NOMO-1 treated with dmso at 0.1 percent for 144 hours (cell line): Measurements from ENCODE around the gene EFNA2.

Source experiments
- DNase-seq: peaks from one replicate; lab custom pipeline; 2025; ENCODE audit not compliant: unreplicated experiment; lab: John Stamatoyannopoulos, UW

EFNA2 gene

DNA sequence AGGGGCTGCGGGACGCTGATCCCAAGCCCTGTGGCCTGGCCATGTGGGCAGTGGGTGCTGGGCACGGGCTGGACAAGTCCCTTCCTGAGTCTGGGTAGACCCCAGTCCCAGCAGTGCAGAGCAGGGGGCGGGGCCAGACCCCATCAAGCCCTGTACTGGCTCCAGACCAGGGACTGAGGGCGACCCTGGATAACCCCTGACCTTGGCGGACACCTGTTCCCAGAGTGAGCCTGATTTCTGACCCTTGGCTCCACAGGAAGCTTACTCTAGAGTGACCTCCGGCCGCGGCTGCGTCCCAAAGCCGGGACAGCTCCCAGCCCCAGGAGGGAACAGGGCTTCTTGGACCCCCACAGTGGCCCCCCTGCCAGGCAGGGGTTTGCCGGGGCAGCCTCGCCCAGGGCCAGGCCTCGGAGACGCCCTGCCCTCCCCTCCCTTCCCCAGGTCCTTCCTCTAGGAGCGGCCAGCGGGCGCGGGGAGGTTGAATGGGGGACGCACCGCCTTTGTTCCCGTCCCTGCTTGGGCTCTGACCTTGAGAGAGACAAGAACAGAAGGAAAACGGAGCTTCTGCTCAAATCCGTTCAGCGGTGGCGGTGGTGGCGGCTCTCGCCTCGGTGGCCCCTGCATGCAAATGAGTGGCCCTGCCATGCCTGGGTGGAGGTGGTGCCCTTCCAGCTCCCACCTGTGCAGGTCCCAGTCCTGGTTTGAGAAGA, 2.3 kb upstream of the EFNA2 start:
- DNase-seq, result no peak

DNA sequence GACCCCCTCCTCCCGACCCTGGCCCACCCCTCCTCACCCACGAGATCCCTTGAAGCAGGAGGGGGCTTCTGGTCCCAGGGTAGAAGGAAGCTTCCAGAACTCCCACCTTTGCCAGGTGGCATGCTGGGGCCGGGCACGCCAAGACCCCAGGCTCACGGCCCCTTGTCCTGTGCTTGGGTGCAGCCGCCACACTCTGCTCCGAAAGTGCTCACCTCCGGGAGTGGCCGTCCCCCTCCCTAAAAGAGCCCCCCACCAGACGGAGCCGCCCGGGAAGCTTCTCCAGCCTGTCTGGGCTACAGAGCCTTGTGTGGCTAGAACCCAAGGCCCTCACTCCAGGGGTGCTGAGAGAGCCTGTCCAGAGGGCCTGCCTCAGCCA, 1.8 kb upstream of the EFNA2 start:
- DNase-seq, result no peak

DNA sequence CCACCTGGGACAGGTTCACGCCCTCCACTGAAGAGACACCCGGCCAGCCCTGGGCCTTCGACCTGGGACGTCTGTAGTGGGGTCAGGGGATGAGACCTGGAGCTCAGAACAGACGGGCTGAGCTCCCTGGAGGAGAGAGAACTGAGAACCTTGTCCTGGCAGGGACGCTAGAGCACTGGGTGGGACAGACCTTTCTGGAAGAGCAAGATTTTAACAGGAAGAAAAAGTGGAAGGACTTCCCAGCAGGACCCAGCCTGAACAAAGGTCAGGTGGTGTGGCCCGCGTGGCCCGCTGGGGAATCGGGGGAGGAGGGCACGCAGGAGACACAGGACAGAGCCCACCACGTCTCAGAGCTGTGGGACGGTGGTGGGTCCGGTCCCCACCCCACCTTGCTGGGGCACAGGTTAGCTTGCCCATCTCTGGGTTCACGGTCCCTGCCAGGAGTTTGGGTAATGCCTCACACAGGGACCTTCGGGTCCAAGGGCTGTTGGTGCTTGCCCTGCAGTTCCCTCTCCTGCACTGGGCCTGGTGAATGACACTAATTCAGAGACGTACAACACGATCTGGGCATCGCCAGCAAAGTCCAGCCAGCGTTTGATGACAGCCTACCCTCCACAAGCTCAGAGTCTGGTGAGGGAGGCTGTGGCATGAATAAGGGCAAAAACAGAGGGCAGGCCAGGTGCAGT, 1.2 kb upstream of the EFNA2 start:
- no peak for DNase-seq

DNA sequence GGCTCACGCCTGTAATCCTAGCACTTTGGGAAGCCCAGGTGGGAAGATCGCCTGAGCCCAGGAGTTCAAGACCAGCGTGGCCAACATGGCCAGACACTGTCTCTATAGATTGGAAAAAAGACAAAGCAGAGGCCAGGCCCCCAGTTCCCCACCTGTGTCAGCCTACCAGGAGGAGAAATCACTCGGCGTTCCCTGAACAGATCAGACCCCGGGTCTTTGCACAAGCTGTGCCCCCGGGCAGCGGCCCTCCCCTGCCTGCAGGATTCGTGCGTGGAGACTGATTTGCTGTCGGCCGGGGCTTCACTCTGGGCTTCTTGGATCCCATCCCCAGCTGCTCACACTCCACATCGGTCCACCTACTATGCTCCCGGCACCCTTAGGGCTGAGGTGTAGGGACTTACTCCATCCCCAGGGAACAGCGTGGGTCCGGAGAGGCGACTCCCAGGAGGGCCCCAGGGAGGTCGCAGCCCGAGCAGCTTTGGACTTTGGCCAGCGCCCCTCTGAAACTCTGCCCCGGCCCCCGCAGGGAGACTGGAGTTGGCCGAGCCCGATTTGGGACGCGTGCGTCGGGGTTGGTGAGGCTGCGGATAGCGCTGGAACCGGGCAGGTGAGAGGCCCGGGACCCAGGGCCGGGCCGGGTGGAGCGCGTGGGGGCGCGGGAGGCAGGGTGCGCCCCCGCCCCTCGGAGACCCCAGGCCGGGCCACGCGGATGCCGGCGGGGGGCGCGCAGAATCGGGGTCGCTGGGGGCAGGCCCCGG, 515 bp upstream of the EFNA2 start:
- no peak for DNase-seq

DNA sequence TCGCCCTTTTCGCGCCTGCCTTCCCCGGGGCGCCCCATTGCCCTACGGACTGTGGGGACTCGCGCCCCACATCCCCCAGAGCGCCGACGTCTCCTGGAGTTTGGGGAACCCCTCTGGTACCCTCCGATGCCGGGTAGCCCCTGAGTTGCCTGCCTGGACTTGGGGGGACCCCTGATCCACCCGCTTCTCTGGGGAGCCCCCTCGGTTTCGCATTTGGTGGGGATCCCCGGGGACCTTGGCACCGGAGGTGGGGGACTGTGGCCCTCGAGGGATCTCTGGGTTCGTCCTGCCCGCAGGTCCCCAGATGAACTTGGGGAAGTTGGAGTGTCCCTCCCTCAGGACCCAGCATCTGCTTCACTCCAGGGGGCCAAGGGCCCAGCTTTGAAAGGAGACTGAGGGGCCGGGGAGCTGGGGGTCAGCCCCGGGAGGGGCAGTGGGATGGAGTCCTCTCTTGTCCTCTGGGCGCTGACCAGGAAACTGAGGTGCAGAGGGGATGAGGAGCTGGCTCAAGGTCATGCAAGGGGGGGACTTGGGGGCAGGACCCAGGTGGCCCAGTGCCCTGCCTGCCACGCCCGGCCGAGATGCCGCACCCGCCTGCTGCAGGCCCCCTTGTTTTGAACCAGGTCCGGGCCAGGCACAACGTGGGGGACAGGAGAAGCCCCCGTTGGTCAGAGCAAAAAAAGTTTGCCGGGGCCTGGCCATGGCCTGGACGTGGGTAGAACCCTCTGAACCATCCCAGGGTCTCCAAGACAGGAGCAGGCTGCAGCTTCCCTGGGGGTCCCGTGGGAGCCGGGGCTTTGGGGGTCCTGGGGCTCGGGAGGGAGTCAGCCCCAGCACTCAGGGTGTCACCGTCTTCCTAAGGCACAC, 1.0 kb downstream of the EFNA2 start:
- DNase-seq, result no peak

DNA sequence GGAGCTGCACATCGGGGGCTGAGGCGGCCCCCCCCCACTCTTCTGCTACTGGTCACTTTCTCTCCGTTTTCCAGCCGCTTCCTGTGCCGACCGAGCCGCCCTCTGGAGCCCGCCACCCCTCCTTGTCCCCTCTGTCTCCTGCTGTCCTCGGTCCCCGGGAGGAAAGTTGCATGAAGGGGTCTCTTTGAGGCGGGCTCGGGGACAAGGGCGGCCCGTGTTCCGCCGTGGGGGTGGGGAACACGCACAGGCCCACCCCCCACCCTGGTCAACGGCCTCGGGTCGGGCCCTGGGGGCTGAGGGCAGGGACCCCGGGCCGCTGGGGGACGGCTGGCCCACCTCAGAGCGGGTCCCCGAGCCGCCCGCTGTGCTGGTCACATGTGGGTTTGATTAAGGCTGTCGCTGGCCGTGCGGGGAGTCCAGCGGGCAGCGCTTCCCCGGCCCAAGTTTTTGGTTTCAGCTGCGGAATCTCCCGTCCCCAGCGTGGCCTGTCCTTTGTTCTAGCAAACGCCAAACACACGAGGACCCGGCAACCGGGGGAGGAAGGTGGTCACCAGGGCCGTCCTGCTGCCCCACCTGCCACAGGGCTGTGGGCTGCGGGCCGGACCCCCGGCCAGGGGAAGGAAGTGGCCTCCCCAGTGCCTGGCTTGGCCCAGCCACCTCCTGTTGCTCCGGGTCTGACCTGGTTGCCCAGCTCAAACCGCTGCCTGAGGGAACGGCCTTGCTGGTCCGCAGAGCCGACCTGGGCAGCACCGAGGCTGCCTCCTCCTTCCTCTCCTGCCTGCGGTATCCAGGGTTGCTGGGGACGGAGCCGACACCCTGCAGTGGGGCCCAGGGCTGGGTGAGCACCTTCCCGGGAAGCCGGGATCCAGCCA, 1.9 kb downstream of the EFNA2 start:
- DNase-seq, result no peak

DNA sequence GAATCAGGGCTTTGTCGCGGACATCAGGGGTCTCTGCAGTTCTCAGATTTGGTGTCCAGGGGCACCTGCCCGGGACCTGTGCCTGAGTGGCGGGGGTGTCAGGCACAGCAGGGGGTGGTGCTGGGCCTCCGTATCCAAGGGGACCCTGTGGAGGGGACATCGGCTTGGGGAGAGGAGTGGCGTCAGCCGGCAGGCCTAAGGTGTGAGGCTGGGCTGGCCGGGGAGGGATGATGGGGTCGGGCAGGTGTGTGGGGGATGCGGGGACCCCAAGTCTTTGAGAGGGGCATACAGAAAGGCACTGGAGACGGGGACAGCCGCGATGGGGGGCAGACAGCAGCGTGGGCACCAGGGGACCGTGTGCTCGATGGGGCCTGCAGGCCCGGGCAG, 2.5 kb downstream of the EFNA2 start:
- DNase-seq, result no peak

DNA sequence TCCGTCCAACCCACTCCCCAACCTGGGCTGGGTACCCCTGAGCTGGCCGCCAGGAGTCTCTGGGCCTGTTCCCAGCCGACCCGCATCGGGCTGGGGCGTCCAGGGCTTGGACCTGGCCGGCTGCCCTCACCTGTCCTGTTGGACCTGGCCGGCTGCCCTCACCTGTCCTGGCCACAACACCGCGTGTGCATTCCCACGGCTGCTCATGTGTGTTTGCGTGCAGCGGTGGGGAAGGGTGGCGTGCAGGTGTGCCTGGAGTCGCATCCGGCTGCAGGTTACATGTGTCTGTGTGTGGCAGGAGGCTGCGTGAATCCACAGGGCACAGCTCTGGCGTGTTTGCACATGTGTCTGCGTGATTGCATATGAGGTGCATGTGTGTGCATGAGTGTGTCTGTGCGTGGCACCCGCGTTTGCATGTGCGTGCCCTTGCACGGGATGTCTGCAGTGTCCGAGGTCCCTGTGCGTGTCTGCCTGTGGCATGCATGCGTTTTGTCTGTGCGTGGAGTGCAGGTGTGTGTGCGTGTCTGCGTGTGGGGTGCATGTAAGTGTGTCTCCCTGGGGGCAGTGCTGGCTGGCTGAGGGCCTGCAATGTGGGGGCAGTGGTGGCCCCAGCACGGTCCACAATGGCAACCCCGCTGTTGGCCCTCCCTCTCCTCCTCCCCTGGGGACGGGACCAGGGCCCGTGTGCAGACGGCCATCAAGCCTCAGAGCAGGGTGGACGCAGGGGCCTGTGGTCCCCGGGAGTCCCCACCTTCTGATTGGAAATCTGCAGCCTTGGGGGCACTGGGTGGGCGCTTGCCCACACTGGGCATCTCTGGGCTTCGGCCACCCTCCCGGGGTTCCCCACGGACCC, 3.4 kb downstream of the EFNA2 start:
- no peak for DNase-seq

DNA sequence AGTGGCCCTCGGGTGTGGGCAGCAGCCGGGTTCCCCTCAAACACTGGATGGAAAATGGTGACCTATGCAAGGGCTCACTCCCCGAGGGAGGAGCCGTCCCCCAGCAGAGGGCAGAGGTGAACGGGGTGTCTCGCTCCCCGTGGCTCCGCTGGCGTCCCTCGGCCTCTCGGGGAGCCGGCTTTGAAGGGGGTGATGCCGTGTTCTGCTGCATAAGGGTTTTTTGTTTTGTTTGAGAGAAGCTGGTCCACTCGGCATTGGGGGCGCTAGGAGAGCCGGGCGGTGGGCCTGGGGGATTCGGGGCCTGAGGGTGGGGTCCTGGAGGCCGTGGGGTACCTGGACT, 4.0 kb downstream of the EFNA2 start:
- DNase-seq, result no peak

DNA sequence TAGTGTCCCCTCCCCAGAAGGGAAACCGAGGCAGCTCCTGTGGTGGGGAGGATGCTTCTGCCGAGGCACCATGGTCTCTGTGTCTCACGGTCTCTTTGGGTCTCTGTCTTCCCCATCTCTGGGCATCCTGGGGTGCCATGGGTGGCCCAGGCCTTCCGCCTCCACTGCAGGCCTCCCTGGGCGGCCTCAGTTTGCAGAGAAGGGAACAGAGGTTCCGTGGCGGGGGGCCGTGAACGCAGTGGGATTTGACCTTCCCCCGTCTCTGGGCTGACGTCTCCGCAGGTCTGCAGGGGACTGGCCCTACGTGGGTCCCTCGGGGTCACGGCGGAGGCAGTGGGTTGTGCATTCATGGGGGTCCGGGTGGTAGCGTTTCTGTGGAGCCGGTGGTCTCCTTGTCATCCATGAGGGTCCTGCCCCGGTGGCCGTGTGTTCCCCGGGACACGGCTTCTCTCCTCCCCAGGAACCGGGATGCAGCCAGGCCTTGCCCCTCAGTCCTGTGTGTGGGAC, 4.6 kb downstream of the EFNA2 start:
- no peak for DNase-seq

DNA sequence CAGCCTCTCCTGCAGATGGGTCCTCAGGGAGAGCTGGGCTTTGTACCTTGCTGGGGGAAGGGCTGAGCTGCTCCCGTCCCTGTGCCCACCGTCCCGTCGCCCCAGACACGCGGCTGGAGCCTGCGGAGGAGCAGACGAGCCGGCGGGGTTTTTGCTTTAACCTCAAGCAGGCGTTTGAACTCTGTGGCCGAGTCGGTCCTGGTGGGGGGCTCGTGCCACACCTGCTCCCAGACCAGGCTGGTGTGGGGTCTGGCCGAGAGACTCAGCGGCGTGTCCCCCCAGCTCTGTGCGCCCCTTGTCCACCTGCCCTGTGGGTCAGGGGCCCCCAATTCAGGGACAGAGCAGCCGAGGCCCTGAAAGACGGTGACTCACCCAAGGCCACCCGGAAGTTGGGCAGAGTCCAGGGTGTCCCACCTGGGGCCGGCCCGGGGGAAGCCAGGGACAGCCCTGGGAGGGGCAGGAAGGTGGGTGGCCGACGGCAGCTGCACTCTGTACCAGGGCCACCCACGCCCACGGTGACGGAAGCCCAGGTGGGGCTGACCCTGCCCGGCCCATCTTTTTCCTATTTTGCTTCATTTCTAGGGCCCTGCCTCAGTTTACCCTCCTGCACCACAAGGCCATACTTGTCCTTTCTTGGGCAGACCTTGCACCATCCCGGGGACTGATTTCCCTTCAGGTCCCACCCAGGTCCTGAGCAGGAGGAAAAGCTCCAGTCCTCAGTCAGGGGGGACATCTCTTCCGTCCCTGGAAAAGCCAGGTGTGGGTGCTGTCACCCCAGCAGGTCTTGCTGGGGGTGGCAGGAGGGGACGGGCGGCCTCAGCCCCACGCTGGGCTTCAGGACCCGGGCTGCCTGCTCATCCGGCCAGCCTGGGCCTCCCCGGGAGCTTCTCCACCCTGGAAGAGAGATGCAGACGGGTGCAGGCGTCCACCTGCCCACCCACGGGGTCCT, 5.3 kb downstream of the EFNA2 start:
- DNase-seq, result no peak

DNA sequence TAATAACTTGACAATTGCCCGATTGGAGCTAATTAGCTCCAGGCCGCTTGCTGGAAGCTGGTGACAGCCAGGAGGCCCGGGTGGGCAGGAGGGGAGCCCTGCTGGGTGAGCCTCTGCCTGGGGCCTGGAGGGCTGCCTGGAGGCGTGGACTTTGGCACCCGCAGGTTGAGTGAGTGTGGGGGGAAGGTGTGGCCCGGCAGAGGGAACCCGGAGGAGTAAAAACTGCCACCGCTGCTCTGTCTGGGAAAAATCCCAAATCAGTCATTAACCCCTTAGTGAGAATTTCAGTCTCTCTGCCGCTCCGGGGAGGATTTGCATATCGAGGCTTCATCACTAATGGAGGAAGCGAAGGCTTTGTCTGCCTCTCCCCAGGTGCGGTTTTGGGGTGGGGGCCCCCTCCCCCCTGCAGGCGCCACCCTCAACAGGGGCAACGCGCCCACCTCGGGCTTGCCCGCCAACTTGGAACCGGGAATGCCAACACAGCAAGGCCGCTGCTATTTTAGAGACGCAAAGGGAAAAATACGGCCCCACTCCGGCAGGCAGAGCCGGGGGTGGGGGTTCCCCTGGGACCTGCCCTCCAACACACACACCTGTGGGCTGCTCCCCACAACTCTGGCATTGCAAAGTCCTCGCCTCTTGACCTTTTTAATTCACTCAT, 6.2 kb downstream of the EFNA2 start:
- no peak for DNase-seq

DNA sequence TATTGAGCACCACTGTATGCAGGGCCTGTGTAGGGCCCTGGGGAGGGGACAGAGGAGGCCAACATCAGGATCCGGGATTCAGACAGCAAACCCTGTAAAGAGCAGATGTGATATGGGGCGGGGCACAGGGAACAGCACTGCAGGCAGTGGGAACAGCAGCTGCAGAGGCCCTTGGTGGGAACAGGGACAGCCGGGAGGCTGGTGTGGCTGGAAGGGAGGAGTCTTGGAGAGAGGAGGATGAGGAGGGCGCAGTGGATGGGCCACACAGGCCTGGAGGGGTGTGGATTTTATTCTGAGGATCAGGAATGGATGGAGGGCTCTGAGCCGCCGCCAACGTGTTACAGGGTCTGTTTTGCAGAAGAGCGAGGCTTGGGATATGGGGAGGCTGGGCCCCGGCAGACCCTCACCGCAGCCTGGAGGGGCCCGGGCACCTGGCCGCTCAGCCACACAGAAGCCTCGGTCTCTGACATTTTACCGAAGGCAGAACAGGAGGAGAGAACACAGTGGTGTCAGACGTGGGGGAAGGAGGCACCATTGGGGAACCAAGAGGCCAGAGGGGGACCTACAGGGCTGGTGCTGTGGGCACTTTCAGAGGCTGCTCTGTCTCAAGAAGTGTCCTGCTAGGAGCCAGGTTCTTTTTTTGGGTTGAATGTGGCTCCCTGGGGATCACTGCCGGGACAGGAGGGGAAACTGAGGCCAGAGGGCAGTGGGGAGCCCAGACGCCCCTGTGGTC, 6.9 kb downstream of the EFNA2 start:
- DNase-seq, result no peak

DNA sequence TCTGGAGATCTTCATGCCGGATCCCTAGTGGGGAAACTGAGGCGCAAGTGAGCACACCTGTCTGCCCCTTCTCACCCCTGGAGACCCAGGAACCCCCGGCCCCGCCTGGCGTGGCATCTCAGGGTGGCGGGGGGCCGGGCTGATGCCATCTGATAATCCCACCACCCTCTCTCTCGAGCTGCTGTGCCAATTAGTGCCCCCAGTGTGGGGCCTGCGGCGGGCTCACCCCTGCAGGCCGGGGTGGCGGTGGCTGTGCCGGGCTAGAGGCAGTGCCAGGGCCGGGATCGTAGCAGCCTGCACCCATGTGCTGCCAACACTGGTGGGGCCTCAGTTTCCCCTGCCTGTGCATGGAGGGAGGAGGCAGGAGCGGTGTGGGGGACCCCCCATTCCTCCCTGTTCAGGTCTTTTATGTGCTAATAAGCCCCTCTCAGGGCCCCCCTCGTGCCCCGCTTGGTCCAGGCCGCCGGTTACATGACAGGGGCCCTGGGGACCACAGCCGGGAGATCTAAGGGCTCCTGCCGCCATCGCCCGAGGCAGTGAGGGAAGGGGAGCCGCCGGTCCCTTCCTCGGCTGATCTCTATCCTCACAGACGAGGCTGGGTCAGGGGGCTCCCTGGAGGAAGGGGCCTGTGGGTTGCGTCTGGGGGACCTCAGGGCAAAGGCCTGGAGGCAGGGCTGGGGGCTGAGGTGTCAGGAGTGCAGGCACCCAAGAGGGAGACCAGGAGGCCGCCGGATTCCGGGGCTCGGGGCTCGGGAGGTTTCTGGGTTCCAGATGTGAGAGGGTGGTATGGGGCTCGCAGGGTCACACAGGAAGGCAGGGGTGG, 8.3 kb downstream of the EFNA2 start:
- DNase-seq, result no peak

DNA sequence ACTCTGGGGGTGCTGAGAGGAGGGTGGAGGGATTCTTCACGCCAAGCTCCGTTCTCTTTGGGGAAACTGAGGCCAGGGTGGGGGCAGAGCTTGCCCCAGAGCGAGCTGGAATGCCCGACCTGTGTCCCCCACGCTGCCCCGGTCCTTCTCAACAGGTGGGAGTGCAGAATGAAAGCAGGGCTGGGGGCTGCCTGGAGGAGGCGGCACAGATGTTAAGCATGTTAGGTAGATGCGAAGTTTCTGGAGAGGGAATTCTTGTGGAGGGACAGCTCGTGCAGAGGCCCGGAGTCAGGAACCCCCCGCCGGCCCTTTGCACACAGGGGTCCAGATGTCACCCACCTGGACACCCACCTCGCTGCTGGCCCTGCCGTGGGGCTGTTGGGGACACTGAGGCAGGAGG, 9.0 kb downstream of the EFNA2 start:
- DNase-seq, result no peak
